ENCODE measurements around the gene COX10. TPM values are rescaled to one million over a fixed set of nuclear protein-coding genes. Genes with fewer than 3 reads are reported as not detected.

COX10 gene
- total RNA-seq, 4 donors from 2014 or later = 23.9 to 90.9 (median 64.4) TPM

- Histone ChIP-seq H3K27ac (no peak overlapping the region), H3K4me1 (no peaks in the 10 kb centered on the region), H3K4me3 (no peak overlapping the region), H3K9me3 (no peaks in the 10 kb centered on the region), H3K27me3 (no peaks in the 10 kb centered on the region), H3K36me3 (peaks cover 0 to 12% (median 0%) of the 10 kb centered on the region in 3 donors)
- no peak for DNase-seq
- no peak for TF ChIP-seq POLR2A (IDR thresholded peaks at IDR 0.05)
- no peak for TF ChIP-seq CTCF (IDR thresholded peaks at IDR 0.05)
Measured at GRCh38 chr17:14050616-14051015, 18.7 kb upstream of the COX10 start.

GRCh38 chr17:14051692-14052091, 17.6 kb upstream of the COX10 start:
- Histone ChIP-seq H3K27ac (no peak overlapping the region), H3K4me3 (no peak overlapping the region), H3K36me3 (peaks cover 0 to 12% (median 0%) of the 10 kb centered on the region in 3 donors), H3K27me3 (no peaks in the 10 kb centered on the region), H3K4me1 (no peaks in the 10 kb centered on the region), H3K9me3 (no peaks in the 10 kb centered on the region)
- DNase-seq = no peak
- no peak for TF ChIP-seq CTCF (IDR thresholded peaks at IDR 0.05)
- no peak for TF ChIP-seq POLR2A (IDR thresholded peaks at IDR 0.05)

- H3K27ac ChIP-seq = no peak overlapping the region
- no peaks in the 10 kb centered on the region for H3K4me1 ChIP-seq
- no peaks in the 10 kb centered on the region for H3K27me3 ChIP-seq
- no peak overlapping the region for H3K4me3 ChIP-seq
- TF ChIP-seq POLR2A (IDR thresholded peaks at IDR 0.05) = no peak
- no peak for TF ChIP-seq CTCF (IDR thresholded peaks at IDR 0.05)
- DNase-seq = no peak
- no peaks in the 10 kb centered on the region for H3K9me3 ChIP-seq
- H3K36me3 ChIP-seq = peaks cover 0 to 12% (median 0%) of the 10 kb centered on the region in 3 donors
Measured at GRCh38 chr17:14052886-14053615, 16.3 kb upstream of the COX10 start.

GRCh38 chr17:14057591-14057990, 11.7 kb upstream of the COX10 start:
- TF ChIP-seq POLR2A (IDR thresholded peaks at IDR 0.05) (no peak), CTCF (IDR thresholded peaks at IDR 0.05) (no peak)
- H3K27me3 ChIP-seq = no peaks in the 10 kb centered on the region
- no peaks in the 10 kb centered on the region for H3K36me3 ChIP-seq

GRCh38 chr17:14058051-14058450, 11.3 kb upstream of the COX10 start:
- no peak for DNase-seq
- Histone ChIP-seq H3K27me3 (no peaks in the 10 kb centered on the region), H3K27ac (no peak overlapping the region), H3K36me3 (no peaks in the 10 kb centered on the region), H3K9me3 (no peaks in the 10 kb centered on the region), H3K4me1 (no peaks in the 10 kb centered on the region), H3K4me3 (no peak overlapping the region)
- TF ChIP-seq POLR2A (IDR thresholded peaks at IDR 0.05) = no peak
- no peak for TF ChIP-seq CTCF (IDR thresholded peaks at IDR 0.05)

More at GRCh38 chr17:14057591-14057990, 11.7 kb upstream of the COX10 start:
- no peak for DNase-seq
- Histone ChIP-seq H3K4me3 (no peak overlapping the region), H3K9me3 (no peaks in the 10 kb centered on the region), H3K27ac (no peak overlapping the region), H3K4me1 (no peaks in the 10 kb centered on the region)
